ENCODE results near the gene COTL1. TPM values are rescaled to one million over a fixed set of nuclear protein-coding genes. Genes with fewer than 3 reads are reported as not detected.

COTL1 gene
- total RNA-seq, 1 donor from 2014 or later = 318 TPM

DNA sequence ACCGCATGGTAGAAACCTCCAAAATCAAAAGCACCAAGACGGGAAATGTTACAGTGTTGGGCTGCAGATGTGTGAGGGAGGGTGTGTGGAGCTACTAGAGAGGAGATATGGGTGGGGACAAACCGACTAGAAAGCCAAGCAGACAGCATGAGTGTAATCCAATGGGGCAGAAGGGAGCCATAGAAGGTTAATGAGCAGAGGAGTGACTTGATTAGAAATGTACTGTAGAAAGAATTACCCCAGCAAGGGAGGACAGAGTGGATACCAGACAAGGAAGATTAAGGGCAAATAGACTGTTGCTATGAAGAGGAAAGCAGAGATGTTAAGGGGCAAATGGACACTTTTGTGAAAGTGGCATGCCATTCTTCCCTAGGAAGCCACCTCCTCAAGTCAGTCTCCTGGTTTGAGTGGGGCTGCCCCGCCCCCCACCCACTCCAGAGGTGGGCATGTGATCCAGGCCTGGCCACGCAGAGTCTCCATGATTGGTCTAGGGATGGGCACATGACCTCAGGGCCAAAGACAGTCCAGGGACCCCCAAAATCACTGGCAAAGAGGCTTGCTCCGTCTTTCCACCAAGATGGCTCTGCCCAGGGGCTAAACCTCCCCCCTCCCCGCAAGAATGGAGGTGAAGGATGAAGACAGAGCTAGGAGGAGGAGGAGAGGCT lies 4.3 kb downstream of the COTL1 start:
- DNase-seq (ENCODE audit: low read depth) = no peak
- no peak overlapping the region for H3K4me3 ChIP-seq (ENCODE audit: low read depth, low read length)
- TF ChIP-seq, protein P1, sequence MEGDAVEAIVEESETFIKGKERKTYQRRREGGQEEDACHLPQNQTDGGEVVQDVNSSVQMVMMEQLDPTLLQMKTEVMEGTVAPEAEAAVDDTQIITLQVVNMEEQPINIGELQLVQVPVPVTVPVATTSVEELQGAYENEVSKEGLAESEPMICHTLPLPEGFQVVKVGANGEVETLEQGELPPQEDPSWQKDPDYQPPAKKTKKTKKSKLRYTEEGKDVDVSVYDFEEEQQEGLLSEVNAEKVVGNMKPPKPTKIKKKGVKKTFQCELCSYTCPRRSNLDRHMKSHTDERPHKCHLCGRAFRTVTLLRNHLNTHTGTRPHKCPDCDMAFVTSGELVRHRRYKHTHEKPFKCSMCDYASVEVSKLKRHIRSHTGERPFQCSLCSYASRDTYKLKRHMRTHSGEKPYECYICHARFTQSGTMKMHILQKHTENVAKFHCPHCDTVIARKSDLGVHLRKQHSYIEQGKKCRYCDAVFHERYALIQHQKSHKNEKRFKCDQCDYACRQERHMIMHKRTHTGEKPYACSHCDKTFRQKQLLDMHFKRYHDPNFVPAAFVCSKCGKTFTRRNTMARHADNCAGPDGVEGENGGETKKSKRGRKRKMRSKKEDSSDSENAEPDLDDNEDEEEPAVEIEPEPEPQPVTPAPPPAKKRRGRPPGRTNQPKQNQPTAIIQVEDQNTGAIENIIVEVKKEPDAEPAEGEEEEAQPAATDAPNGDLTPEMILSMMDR (conservative IDR thresholded peaks at IDR 0.05; ENCODE audit: low read depth, low read length) = no peak

- H3K4me3 ChIP-seq (ENCODE audit: low read depth, low read length) = no peak overlapping the region
- TF ChIP-seq, protein P1 (conservative IDR thresholded peaks at IDR 0.05; ENCODE audit: low read depth, low read length) = no peak
- no peak for DNase-seq (ENCODE audit: low read depth)
Observed at GRCh38 chr16:84612686-84613085, 5.2 kb downstream of the COTL1 start.

GRCh38 chr16:84611041-84611440 lies 6.8 kb downstream of the COTL1 start:
- TF ChIP-seq, protein P1 (conservative IDR thresholded peaks at IDR 0.05; ENCODE audit: low read depth, low read length) = no peak
- H3K4me3 ChIP-seq (ENCODE audit: low read depth, low read length) = no peak overlapping the region
- DNase-seq (ENCODE audit: low read depth) = no peak

GRCh38 chr16:84610376-84610775 lies 7.5 kb downstream of the COTL1 start:
- DNase-seq (ENCODE audit: low read depth) = no peak
- TF ChIP-seq, protein P1 (conservative IDR thresholded peaks at IDR 0.05; ENCODE audit: low read depth, low read length) = no peak
- H3K4me3 ChIP-seq (ENCODE audit: low read depth, low read length) = no peak overlapping the region

GRCh38 chr16:84609563-84610177 lies 8.2 kb downstream of the COTL1 start:
- no peak for DNase-seq (ENCODE audit: low read depth)
- no peak overlapping the region for H3K4me3 ChIP-seq (ENCODE audit: low read depth, low read length)
- TF ChIP-seq, protein P1 (conservative IDR thresholded peaks at IDR 0.05; ENCODE audit: low read depth, low read length) = no peak

DNA sequence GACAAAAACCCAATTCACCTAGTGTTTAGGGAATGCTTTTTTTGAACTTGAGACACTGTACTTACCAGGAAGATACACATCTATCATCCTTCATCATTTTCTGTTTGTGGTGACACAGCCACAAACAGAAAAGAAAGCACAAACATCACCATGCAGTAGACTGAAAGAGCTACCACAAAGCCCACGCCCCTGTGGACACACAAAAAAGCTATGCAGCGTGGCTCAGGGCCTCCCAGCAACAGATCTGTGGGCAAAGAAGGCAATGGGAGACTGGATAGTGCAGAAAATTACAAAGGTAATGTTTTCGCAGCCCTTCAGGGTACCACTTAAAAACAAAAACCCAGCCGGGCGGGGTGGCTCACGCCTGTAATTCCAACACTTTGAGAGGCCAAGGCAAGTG lies 9.6 kb downstream of the COTL1 start:
- TF ChIP-seq, protein P1 (conservative IDR thresholded peaks at IDR 0.05; ENCODE audit: low read depth, low read length) = no peak
- no peak overlapping the region for H3K4me3 ChIP-seq (ENCODE audit: low read depth, low read length)
- no peak for DNase-seq (ENCODE audit: low read depth)

DNA sequence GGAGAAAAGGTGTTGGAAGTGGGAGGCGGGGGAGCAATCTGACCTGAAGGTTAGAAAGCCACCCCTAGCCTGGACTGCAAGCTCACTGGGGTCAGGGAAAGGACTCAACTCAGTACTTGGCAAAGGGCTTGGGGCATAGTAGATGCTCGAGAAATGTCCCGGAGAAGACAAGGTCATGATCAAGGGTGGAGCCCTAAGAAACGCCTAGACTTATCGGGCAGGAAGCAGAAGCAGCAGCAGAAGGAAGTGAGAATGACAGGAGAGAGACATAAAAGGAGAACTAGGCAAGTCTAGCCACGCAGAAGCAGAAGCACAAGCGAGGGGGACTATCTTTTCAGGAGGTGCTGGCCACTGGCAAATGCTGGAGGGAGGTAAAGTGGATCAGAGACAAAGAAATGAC lies 10.2 kb downstream of the COTL1 start:
- TF ChIP-seq, protein P1 (conservative IDR thresholded peaks at IDR 0.05; ENCODE audit: low read depth, low read length) = no peak
- DNase-seq (ENCODE audit: low read depth) = no peak
- no peak overlapping the region for H3K4me3 ChIP-seq (ENCODE audit: low read depth, low read length)

Data from epithelial cell of proximal tubule (primary cell).